Measurements from ENCODE around the gene SOCS2. TPM values are rescaled to one million over a fixed set of nuclear protein-coding genes. Genes with fewer than 3 reads are reported as not detected.

The SOCS2 gene
- total RNA-seq, 1 donor from 2014 or later = 32.9 TPM

- intact Hi-C loops (cut with micrococcal nuclease) = loop anchor here (5.0 kb wide), 1 partner anchor 578 kb away; no protein-coding TSS in a partner anchor
These were observed 6.7 kb upstream of the SOCS2 start for GRCh38 chr12:93565760-93566159.

GRCh38 chr12:93567174-93567573, 5.3 kb upstream of the SOCS2 start:
- intact Hi-C loops (cut with micrococcal nuclease) = loop anchor here (5.0 kb wide), 1 partner anchor 580 kb away; no protein-coding TSS in a partner anchor

- intact Hi-C loops (cut with micrococcal nuclease) = loop anchor here (5.0 kb wide), 1 partner anchor 581 kb away; no protein-coding TSS in a partner anchor
These were observed 4.4 kb upstream of the SOCS2 start for GRCh38 chr12:93568091-93568490.

GRCh38 chr12:93569301-93569655, 3.2 kb upstream of the SOCS2 start:
- intact Hi-C loops (cut with micrococcal nuclease) = loop anchor here (1.0 to 5.0 kb wide), 10 partner anchors 62 to 891 kb away; partner anchors contain the start of gene CRADD

GRCh38 chr12:93569656-93570551, 2.6 kb upstream of the SOCS2 start:
- intact Hi-C loops (cut with micrococcal nuclease) = loop anchor here (1.0 to 5.0 kb wide), 16 partner anchors 21 to 890 kb away; partner anchors contain the start of genes CRADD and EEA1

GRCh38 chr12:93570552-93571364, 1.7 kb upstream of the SOCS2 start:
- intact Hi-C loops (cut with micrococcal nuclease) = loop anchor here (1.0 to 5.0 kb wide), 7 partner anchors 20 to 692 kb away; partner anchors contain the start of genes EEA1 and MRPL42

- intact Hi-C loops (cut with micrococcal nuclease) = loop anchor here (1.0 to 5.0 kb wide), 4 partner anchors 19 to 691 kb away; partner anchors contain the start of gene MRPL42
These were observed 1.0 kb upstream of the SOCS2 start for GRCh38 chr12:93571365-93571924.

- intact Hi-C loops (cut with micrococcal nuclease) = loop anchor here (5.0 kb wide), 2 partner anchors 274 to 689 kb away; no protein-coding TSS in a partner anchor
These were observed 457 bp downstream of the SOCS2 start for GRCh38 chr12:93572712-93573551.

- intact Hi-C loops (cut with micrococcal nuclease) = loop anchor here (5.0 kb wide), 2 partner anchors 274 to 689 kb away; no protein-coding TSS in a partner anchor
These were observed 1.2 kb downstream of the SOCS2 start for GRCh38 chr12:93573552-93574223.

- intact Hi-C loops (cut with micrococcal nuclease) = no loop called here
These were observed 4.7 kb downstream of the SOCS2 start for GRCh38 chr12:93577222-93577621.

- intact Hi-C loops (cut with micrococcal nuclease) = no loop called here
These were observed 5.7 kb downstream of the SOCS2 start for GRCh38 chr12:93578221-93578620.

GRCh38 chr12:93580682-93581081, 8.2 kb downstream of the SOCS2 start:
- intact Hi-C loops (cut with micrococcal nuclease) = no loop called here

GRCh38 chr12:93581370-93581769, 8.9 kb downstream of the SOCS2 start:
- intact Hi-C loops (cut with micrococcal nuclease) = no loop called here

GRCh38 chr12:93582351-93582750, 9.9 kb downstream of the SOCS2 start:
- intact Hi-C loops (cut with micrococcal nuclease) = no loop called here

- intact Hi-C loops (cut with micrococcal nuclease) = no loop called here
These were observed 11.3 kb downstream of the SOCS2 start for GRCh38 chr12:93583627-93584392.

GRCh38 chr12:93585247-93585646, 12.8 kb downstream of the SOCS2 start:
- intact Hi-C loops (cut with micrococcal nuclease) = no loop called here

- intact Hi-C loops (cut with micrococcal nuclease) = no loop called here
These were observed 15.1 kb downstream of the SOCS2 start for GRCh38 chr12:93587611-93588010.

GRCh38 chr12:93589081-93589480, 16.6 kb downstream of the SOCS2 start:
- intact Hi-C loops (cut with micrococcal nuclease) = no loop called here
